Measurements from ENCODE around the gene STK24. TPM values are rescaled to one million over a fixed set of nuclear protein-coding genes. Genes with fewer than 3 reads are reported as not detected.

The STK24 gene
- total RNA-seq, 1 donor from 2014 or later, result 121 TPM

GRCh38 chr13:98492335-98493041, 84.4 kb downstream of the STK24 start:
- no peak overlapping the region for H3K27ac Mint-ChIP-seq
- no peak overlapping the region for H3K4me3 Mint-ChIP-seq

GRCh38 chr13:98490866-98491265, 86.0 kb downstream of the STK24 start:
- H3K9me3 Mint-ChIP-seq, result no peaks in the 10 kb centered on the region
- no peak for DNase-seq (ENCODE audit: extremely low spot score, unreplicated experiment)
- no peak for TF ChIP-seq CTCF (conservative IDR thresholded peaks at IDR 0.05)
- H3K4me1 Mint-ChIP-seq (ENCODE audit: unreplicated experiment), result peaks cover 76% of the 10 kb centered on the region
- no peaks in the 10 kb centered on the region for H3K27me3 Mint-ChIP-seq
- H3K4me3 Mint-ChIP-seq, result no peak overlapping the region
- peaks cover 22% of the 10 kb centered on the region for H3K36me3 Mint-ChIP-seq
- H3K27ac Mint-ChIP-seq, result peak overlapping the region; percentile 70

More at GRCh38 chr13:98492335-98493041, 84.4 kb downstream of the STK24 start:
- Mint-ChIP-seq H3K27me3 (no peaks in the 10 kb centered on the region), H3K36me3 (peaks cover 28% of the 10 kb centered on the region), H3K9me3 (no peaks in the 10 kb centered on the region), H3K4me1 (ENCODE audit: unreplicated experiment) (peaks cover 81% of the 10 kb centered on the region)
- TF ChIP-seq CTCF (conservative IDR thresholded peaks at IDR 0.05), result no peak
- DNase-seq (ENCODE audit: extremely low spot score, unreplicated experiment), result no peak

GRCh38 chr13:98490195-98490836, 86.6 kb downstream of the STK24 start:
- TF ChIP-seq CTCF (conservative IDR thresholded peaks at IDR 0.05), result no peak
- Mint-ChIP-seq H3K36me3 (peaks cover 22% of the 10 kb centered on the region), H3K4me3 (peak overlapping the region; percentile 12), H3K4me1 (ENCODE audit: unreplicated experiment) (peaks cover 77% of the 10 kb centered on the region), H3K27ac (peak overlapping the region; percentile 70), H3K9me3 (no peaks in the 10 kb centered on the region), H3K27me3 (no peaks in the 10 kb centered on the region)
- DNase-seq (ENCODE audit: extremely low spot score, unreplicated experiment), result no peak

- Mint-ChIP-seq H3K9me3 (no peaks in the 10 kb centered on the region), H3K4me3 (no peak overlapping the region), H3K27ac (peak overlapping the region; percentile 54), H3K27me3 (no peaks in the 10 kb centered on the region), H3K36me3 (peaks cover 21% of the 10 kb centered on the region), H3K4me1 (ENCODE audit: unreplicated experiment) (peaks cover 78% of the 10 kb centered on the region)
- no peak for DNase-seq (ENCODE audit: extremely low spot score, unreplicated experiment)
- no peak for TF ChIP-seq CTCF (conservative IDR thresholded peaks at IDR 0.05)
Measured at GRCh38 chr13:98489446-98490194, 87.3 kb downstream of the STK24 start.

GRCh38 chr13:98488736-98489135, 88.2 kb downstream of the STK24 start:
- TF ChIP-seq CTCF (conservative IDR thresholded peaks at IDR 0.05), result no peak
- Mint-ChIP-seq H3K27me3 (no peaks in the 10 kb centered on the region), H3K36me3 (peaks cover 17% of the 10 kb centered on the region), H3K9me3 (no peaks in the 10 kb centered on the region), H3K4me3 (no peak overlapping the region), H3K27ac (peak overlapping the region; percentile 60), H3K4me1 (ENCODE audit: unreplicated experiment) (peaks cover 84% of the 10 kb centered on the region)
- no peak for DNase-seq (ENCODE audit: extremely low spot score, unreplicated experiment)
